Kidney (tissue), 14 donors: ENCODE results near the gene BCKDHA. TPM values are rescaled to one million over a fixed set of nuclear protein-coding genes. Genes with fewer than 3 reads are reported as not detected.
"Not testable (repeated sequence)": the region's sequence is repeated elsewhere in the genome, so short reads cannot be mapped to it uniquely, and the experiment has no call there.

Experiments used
- DNase-seq, 5 donors: peaks; one replicate each; pipeline ENCODE4 v3.0.0-alpha.2; 2013 to 2020
- FAIRE-seq: peaks from 2 replicates; lab custom pipeline; 2012; peaks lifted over from hg19 to GRCh38; lab: Jason Lieb, UNC
- H3K27ac ChIP-seq, 2 donors: one replicate each; pipeline ENCODE4 v1.7.0; 2013; ENCODE audit warnings: low read depth in 2 of 2, low read length in 2 of 2, inconsistent platforms in 1 of 2
- H3K27me3 ChIP-seq: one replicate; pipeline ENCODE4 v1.7.1; 2013; ENCODE audit warnings: low read length, inconsistent platforms; ENCODE audit not compliant: control insufficient read depth, insufficient read depth
- H3K36me3 ChIP-seq, 3 donors: one replicate each; pipeline versions ENCODE4 v1.7.0 to v1.7.1; 2013; ENCODE audit warnings: low read length in 3 of 3, control low read depth in 1 of 3, inconsistent platforms in 1 of 3; ENCODE audit not compliant: insufficient read depth in 3 of 3, control insufficient read depth in 2 of 3
- H3K4me1 ChIP-seq, 3 donors: one replicate each; pipeline versions ENCODE4 v1.7.0 to v1.7.1; 2013; ENCODE audit warnings: low read length in 3 of 3, inconsistent platforms in 1 of 3, low read depth in 1 of 3; ENCODE audit not compliant: control insufficient read depth in 2 of 3, insufficient read depth in 2 of 3
- H3K4me3 ChIP-seq, 3 donors: one replicate each; pipeline versions ENCODE4 v1.7.0 to v1.8.1; 2013; ENCODE audit warnings: low read length in 3 of 3, control low read depth in 1 of 3, inconsistent platforms in 1 of 3
- H3K9ac ChIP-seq, 3 donors: one replicate each; pipeline versions ENCODE4 v1.7.0 to v1.7.1; 2013; ENCODE audit warnings: low read length in 3 of 3, control low read depth in 1 of 3, inconsistent platforms in 1 of 3
- H3K9me3 ChIP-seq, 3 donors: one replicate each; pipeline versions ENCODE4 v1.7.0 to v1.7.1; 2013; ENCODE audit warnings: low read length in 3 of 3, control low read depth in 1 of 3, inconsistent platforms in 1 of 3; ENCODE audit not compliant: control insufficient read depth in 2 of 3, insufficient read depth in 1 of 3
- CTCF ChIP-seq: IDR thresholded peaks from 3 replicates; pipeline ENCODE4 v1.5.1; 2012; ENCODE audit warnings: mild to moderate bottlenecking, moderate library complexity, borderline replicate concordance; ENCODE audit not compliant: insufficient read depth; ENCODE audit errors: extremely low read depth
- intact Hi-C: fragments of 100-400 bp; cut with DNase I; formaldehyde crosslinking; loops from one replicate; pipeline ENCODE4 v1.11.1; 2022
- polyA plus RNA-seq: library from polyadenylated mRNA; stranded (reverse); fragments of 350-450 nt; fragmentation: Illumina TruSeq; extraction: RNeasy Lipid Tissue Mini Kit (QIAGEN cat#74804); gene quantifications from one replicate; pipeline ENCODE4 v1.2.3, GENCODE V29; 2014; ENCODE audit warnings: low read depth, low replicate concordance; ENCODE audit not compliant: insufficient read depth
- total RNA-seq: library from RNA; stranded (reverse); fragmentation: NEBNext Ultra II Directional; extraction: Animal tissue kit (Norgen Biotek cat#: 25700); gene quantifications from one replicate; pipeline ENCODE4 v1.2.1, GENCODE V29; 2021
- donor health status: control.
- donor health status: control.
- donor health status: control.
- donor health status: control.
- donor health status: control.
- donor health status: DM: yes; HTN: yes; CAD: no.
- donor health status: Normal renal cell carcinoma (clear cell type).

Gene BCKDHA
- total and polyA plus RNA-seq, 2 donors from 2014 or later, result 30.9 to 72.2 TPM

DNA sequence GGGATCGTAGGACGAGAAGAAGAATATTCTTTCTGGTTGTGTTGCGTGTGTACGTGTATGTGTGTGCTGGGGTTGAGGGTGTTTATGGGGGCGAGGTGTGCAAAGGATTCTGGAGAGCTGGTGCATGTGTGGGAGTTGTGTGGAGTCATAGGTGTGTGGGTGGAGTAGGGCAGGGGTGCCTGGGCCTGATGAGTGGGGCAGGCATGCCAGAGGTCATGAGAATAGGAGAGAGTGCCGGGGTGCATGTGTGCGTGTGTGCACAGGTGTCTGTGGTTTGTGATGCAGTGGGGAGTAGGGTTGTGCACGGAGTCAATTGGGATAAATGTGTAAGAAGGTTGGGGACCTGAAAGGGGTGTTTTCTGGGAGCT, 20.6 kb upstream of the BCKDHA start:
- TF ChIP-seq CTCF, result no peak

GRCh38 chr19:41377977-41378709, 19.5 kb upstream of the BCKDHA start:
- Histone ChIP-seq H3K27ac (no peak overlapping the region), H3K9me3 (no peaks in the 10 kb centered on the region), H3K9ac (no peak overlapping the region), H3K27me3 (no peaks in the 10 kb centered on the region), H3K4me3 (no peak overlapping the region), H3K4me1 (peaks cover 0 to 15% (median 2%) of the 10 kb centered on the region in 3 donors), H3K36me3 (no peaks in the 10 kb centered on the region)
- no peak for TF ChIP-seq CTCF
- intact Hi-C loops, result no loop called here
- FAIRE-seq (no peak), DNase-seq (peak in 1 of 5 donors; percentile 39)

More for the DNA sequence above, 20.6 kb upstream of the BCKDHA start:
- Histone ChIP-seq H3K4me1 (peaks cover 0 to 15% (median 2%) of the 10 kb centered on the region in 3 donors), H3K27ac (peak overlapping the region; percentile 36 to 51), H3K4me3 (peak overlapping the region in 2 of 3 donors; percentile 68 to 72), H3K36me3 (no peaks in the 10 kb centered on the region), H3K27me3 (no peaks in the 10 kb centered on the region), H3K9ac (peak overlapping the region in 1 of 3 donors; percentile 5), H3K9me3 (no peaks in the 10 kb centered on the region)
- FAIRE-seq (no peak), DNase-seq (no peak)
- intact Hi-C loops, result no loop called here

DNA sequence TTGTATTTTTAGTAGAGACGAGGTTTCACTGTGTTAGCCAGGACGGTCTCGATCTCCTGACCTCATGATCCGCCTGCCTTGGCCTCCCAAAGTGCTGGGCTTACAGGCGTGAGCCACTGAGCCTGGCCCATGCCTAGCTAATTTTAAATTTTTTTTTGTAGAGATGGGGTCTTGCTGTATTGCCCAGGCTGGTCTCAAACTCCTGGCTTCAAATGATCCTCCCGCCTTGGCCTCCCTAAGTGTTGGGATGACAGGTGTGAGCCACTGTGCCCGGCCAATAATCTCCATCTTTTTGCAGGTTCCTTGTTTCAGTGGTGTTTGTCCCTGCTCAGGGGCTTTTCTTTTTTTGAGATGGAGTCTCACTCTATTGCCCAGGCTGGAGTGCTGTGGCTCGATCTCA, 16.1 kb upstream of the BCKDHA start:
- DNase-seq, FAIRE-seq, H3K9me3 ChIP-seq, H3K27me3 ChIP-seq, H3K4me1 ChIP-seq, H3K9ac ChIP-seq, intact Hi-C loops, H3K27ac ChIP-seq, H3K4me3 ChIP-seq, H3K36me3 ChIP-seq: not testable (repeated sequence)

- FAIRE-seq (no peak), DNase-seq (no peak)
- intact Hi-C loops, result no loop called here
- no peak for TF ChIP-seq CTCF
- Histone ChIP-seq H3K9ac (no peak overlapping the region), H3K4me3 (no peak overlapping the region), H3K9me3 (no peaks in the 10 kb centered on the region), H3K27ac (no peak overlapping the region), H3K4me1 (no peaks in the 10 kb centered on the region), H3K36me3 (peaks cover 0 to 2% (median 0%) of the 10 kb centered on the region in 3 donors), H3K27me3 (no peaks in the 10 kb centered on the region)
These were observed 13.3 kb upstream of the BCKDHA start for GRCh38 chr19:41384351-41384750.
